ENCODE results near the gene BLVRB.
"Not testable (repeated sequence)": the region's sequence is repeated elsewhere in the genome, so short reads cannot be mapped to it uniquely, and the experiment has no call there.

Gene BLVRB

DNA sequence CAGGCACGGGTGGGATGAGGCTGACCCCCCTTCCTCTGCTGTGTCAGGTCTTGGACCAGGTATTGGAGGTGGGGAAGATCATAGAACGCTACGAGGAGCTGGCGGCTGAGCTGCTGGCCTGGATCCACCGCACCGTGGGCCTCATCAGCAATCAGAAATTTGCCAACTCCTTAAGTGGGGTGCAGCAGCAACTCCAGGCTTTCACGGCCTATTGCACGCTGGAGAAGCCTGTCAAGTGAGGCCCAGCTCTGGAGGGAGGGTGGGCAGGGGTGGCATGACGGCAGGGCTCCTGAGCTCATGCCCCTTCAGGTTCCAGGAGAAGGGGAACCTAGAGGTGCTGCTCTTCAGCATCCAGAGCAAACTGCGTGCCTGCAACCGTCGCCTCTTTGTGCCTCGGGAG is 36.5 kb upstream of the BLVRB start:
- no peak for DNase-seq (ENCODE audit: low read depth)
- no peak overlapping the region for H3K4me3 ChIP-seq (ENCODE audit: control insufficient read depth, low read depth, low read length)
- TF ChIP-seq, protein P1, sequence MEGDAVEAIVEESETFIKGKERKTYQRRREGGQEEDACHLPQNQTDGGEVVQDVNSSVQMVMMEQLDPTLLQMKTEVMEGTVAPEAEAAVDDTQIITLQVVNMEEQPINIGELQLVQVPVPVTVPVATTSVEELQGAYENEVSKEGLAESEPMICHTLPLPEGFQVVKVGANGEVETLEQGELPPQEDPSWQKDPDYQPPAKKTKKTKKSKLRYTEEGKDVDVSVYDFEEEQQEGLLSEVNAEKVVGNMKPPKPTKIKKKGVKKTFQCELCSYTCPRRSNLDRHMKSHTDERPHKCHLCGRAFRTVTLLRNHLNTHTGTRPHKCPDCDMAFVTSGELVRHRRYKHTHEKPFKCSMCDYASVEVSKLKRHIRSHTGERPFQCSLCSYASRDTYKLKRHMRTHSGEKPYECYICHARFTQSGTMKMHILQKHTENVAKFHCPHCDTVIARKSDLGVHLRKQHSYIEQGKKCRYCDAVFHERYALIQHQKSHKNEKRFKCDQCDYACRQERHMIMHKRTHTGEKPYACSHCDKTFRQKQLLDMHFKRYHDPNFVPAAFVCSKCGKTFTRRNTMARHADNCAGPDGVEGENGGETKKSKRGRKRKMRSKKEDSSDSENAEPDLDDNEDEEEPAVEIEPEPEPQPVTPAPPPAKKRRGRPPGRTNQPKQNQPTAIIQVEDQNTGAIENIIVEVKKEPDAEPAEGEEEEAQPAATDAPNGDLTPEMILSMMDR (conservative IDR thresholded peaks at IDR 0.05; ENCODE audit: control insufficient read depth, insufficient read depth, low read depth, low read length) = no peak

DNA sequence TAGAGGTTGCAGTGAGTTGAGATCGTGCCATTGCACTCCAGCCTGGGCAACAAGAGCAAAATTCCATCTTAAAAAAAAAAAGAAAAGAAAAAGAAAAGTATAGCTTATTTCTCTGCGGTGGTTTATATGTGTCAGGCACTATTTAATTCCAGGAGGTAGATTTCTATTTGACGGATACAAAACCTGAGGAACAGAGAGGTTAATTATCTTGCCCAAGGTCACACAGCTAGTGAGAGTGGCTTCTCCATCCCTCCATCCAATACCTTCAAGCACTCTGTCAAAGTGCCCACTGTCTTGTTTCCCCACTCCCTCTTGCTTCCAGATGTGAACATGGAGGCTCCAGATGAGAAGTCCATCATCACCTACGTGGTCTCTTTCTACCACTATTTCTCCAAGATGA is 36.1 kb upstream of the BLVRB start:
- DNase-seq (ENCODE audit: low read depth) = no peak

DNA sequence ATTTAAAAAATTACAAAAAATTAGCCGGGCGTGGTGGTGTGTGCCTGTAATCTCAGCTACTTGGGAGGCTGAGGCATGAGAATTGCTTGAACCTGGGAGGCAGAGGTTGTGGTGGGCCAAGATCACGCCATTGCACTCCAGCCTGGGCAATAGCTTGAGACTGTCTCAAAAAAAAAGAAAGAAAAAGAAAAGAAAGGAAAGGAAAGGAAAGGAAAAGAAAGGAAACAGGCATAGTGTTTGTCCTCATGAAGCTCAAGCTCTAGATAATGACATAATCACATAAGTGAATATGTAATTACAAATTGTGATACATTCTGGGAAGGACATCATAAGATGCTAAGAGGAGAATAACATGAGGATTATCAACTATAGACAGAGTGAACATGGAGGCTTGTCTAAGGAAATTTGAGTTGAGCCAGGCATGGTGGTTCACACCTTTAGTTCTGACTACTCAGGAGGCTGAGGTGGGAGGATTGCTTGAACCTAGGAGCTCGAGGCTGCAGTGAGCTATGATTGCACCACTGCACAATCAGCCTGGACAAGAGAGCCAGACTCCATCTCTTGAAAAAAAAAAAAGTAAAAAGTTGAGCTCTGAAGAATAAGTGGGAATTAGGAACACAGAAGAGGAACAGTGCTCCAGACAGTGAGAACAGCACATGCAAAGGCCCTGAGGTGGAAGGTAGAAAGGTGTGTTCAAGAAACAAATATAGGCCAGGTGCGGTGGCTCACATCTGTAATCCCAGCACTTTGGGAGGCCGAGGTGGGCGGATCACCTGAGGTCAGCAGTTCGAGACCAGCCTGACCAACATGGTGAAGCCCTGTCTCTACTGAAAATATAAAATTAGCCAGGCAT is 35.4 kb upstream of the BLVRB start:
- not testable (repeated sequence) for H3K4me3 ChIP-seq (ENCODE audit: control insufficient read depth, low read depth, low read length); DNase-seq (ENCODE audit: low read depth)

More for the DNA sequence above, 36.1 kb upstream of the BLVRB start:
- TF ChIP-seq, protein P1 (conservative IDR thresholded peaks at IDR 0.05; ENCODE audit: control insufficient read depth, insufficient read depth, low read depth, low read length) = no peak
- H3K4me3 ChIP-seq (ENCODE audit: control insufficient read depth, low read depth, low read length) = no peak overlapping the region

DNA sequence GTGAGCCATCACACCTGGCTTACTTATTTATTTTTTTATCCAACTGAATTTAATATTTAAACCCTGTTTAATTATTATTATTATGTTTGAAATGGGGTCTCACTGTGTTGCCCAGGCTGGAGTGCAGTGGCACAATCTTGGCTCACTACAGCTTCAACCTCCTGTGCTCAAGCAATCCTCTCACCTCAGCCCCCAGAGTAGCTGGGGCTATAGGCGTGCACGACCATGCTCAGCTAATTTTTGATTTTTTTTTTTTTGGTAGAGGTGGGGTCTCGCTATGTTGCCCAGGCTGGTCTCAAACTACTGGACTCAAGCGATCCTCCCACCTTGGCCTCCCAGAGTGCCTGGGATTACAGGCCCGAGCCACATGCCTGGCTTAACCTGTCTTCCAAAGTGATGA is 33.8 kb upstream of the BLVRB start:
- no peak for DNase-seq (ENCODE audit: low read depth)
- TF ChIP-seq, protein P1 (conservative IDR thresholded peaks at IDR 0.05; ENCODE audit: control insufficient read depth, insufficient read depth, low read depth, low read length) = no peak
- H3K4me3 ChIP-seq (ENCODE audit: control insufficient read depth, low read depth, low read length) = no peak overlapping the region

DNA sequence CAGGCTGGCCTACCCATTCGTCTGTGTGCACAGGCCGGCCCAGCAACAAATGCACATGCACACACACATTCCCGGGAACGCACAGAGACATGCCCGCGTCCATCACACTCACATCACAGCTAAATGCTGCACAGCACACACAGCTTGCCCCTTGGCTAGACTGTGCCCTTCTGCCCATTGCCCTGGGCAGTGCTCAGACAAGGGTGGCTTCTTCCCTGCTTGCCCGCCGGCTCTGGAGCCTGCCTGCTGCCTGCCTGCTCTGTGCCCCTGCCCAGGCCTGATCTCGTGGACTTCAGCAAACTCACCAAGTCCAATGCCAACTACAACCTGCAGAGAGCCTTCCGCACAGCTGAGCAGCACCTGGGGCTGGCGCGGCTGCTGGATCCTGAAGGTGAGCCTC is 31.7 kb upstream of the BLVRB start:
- TF ChIP-seq, protein P1 (conservative IDR thresholded peaks at IDR 0.05; ENCODE audit: control insufficient read depth, insufficient read depth, low read depth, low read length) = no peak
- no peak for DNase-seq (ENCODE audit: low read depth)
- H3K4me3 ChIP-seq (ENCODE audit: control insufficient read depth, low read depth, low read length) = no peak overlapping the region

DNA sequence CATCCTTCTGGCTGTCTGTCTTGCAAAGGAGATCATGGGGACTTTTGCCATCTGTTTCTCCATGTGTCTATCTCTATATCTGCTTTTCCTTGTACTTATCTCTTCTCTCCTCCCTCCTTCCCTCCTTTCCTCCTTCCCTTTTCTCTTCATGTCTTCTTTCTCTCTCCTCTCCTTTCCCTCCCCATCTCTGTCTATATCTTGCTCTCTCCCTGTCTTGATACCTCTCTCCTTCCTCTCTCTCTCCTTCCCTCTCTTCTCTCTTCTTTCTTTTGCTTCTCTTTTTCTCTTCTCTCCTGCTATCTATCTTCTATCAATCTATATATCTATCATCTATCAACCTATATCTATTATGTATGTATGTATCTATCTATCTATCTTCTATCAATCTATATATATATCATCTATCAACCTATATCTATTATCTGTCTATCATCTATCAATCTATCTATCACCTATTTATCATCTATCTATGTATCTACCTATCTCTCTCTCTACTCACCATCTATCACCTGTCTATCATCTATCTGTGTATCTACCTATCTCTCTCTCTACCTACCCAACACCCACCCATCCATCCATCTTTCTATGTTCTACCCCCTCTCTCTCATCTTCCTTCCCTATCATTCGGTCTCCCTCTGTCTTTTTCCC is 28.8 kb upstream of the BLVRB start:
- no peak for DNase-seq (ENCODE audit: low read depth)
- TF ChIP-seq, protein P1 (conservative IDR thresholded peaks at IDR 0.05; ENCODE audit: control insufficient read depth, insufficient read depth, low read depth, low read length) = no peak
- H3K4me3 ChIP-seq (ENCODE audit: control insufficient read depth, low read depth, low read length) = no peak overlapping the region

DNA sequence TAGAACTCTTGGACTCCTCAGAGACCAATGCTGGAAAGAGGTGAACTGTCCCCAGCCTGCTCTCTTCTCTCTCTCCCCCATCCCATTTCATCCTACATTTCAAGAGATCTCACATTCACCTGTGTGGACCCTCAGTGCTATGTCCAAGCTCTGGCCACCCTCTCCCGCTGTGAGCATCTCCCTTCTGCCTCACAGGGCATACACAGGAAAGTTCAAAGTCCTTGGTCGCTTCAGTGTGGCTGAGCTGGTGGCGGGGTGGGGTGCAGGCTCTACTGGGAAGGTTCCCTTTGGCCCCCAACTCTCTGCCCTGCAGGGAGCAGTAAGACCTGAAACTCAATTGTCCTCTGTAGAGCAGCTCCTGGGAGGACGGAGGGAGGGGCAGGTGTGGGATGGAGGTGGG is 28.2 kb upstream of the BLVRB start:
- TF ChIP-seq, protein P1 (conservative IDR thresholded peaks at IDR 0.05; ENCODE audit: control insufficient read depth, insufficient read depth, low read depth, low read length) = no peak
- no peak overlapping the region for H3K4me3 ChIP-seq (ENCODE audit: control insufficient read depth, low read depth, low read length)
- DNase-seq (ENCODE audit: low read depth) = no peak
